HG02852 (cell line): ENCODE results near the gene KRT39.
"Not testable (repeated sequence)": the region's sequence is repeated elsewhere in the genome, so short reads cannot be mapped to it uniquely, and the experiment has no call there.

ENCODE experiments used
- ATAC-seq: cut with Tn5 transposase; IDR thresholded peaks from one replicate; pipeline ENCODE4 v1.9.1; 2021; ENCODE audit warnings: mild to moderate bottlenecking, moderate library complexity; ENCODE audit not compliant: unreplicated experiment

The KRT39 gene

GRCh38 chr17:40944531-40944930, 22.2 kb downstream of the KRT39 start:
- ATAC-seq: no peak

- no peak for ATAC-seq
Observed at GRCh38 chr17:40942553-40942952, 24.2 kb downstream of the KRT39 start.

GRCh38 chr17:40940266-40940665, 26.5 kb downstream of the KRT39 start:
- no peak for ATAC-seq

GRCh38 chr17:40938981-40939380, 27.8 kb downstream of the KRT39 start:
- no peak for ATAC-seq

GRCh38 chr17:40937384-40937819, 29.3 kb downstream of the KRT39 start, which contains the start of gene KRT23:
Gene KRT23, minus strand, starts transcription at chr17:40937646. Its CDS starts 1,043 bp downstream, at chr17:40936603.
- no peak for ATAC-seq

GRCh38 chr17:40936976-40937375, 29.8 kb downstream of the KRT39 start:
- no peak for ATAC-seq

GRCh38 chr17:40936437-40936971, 30.2 kb downstream of the KRT39 start:
- no peak for ATAC-seq

GRCh38 chr17:40935624-40936023, 31.1 kb downstream of the KRT39 start:
- no peak for ATAC-seq

GRCh38 chr17:40932608-40933007, 34.1 kb downstream of the KRT39 start:
- ATAC-seq: no peak

- no peak for ATAC-seq
Observed at GRCh38 chr17:40931311-40931710, 35.4 kb downstream of the KRT39 start.

GRCh38 chr17:40926341-40926740, 40.4 kb downstream of the KRT39 start:
- ATAC-seq: no peak

- ATAC-seq: no peak
Observed at GRCh38 chr17:40922239-40922638, 44.5 kb downstream of the KRT39 start.

GRCh38 chr17:40921026-40921425, 45.7 kb downstream of the KRT39 start:
- ATAC-seq: no peak

GRCh38 chr17:40917116-40917515, 49.6 kb downstream of the KRT39 start:
- not testable (repeated sequence) for ATAC-seq

GRCh38 chr17:40916366-40916765, 50.4 kb downstream of the KRT39 start:
- no peak for ATAC-seq

- ATAC-seq: peak; percentile 55
Observed at GRCh38 chr17:40915721-40916256, 51.0 kb downstream of the KRT39 start.

- peak; percentile 70 for ATAC-seq
Observed at GRCh38 chr17:40915199-40915661, 51.5 kb downstream of the KRT39 start.

- no peak for ATAC-seq
Observed at GRCh38 chr17:40914075-40914855, 52.5 kb downstream of the KRT39 start.

- ATAC-seq: no peak
Observed at GRCh38 chr17:40912486-40913210, 54.1 kb downstream of the KRT39 start.

GRCh38 chr17:40910441-40910841, 56.3 kb downstream of the KRT39 start:
- ATAC-seq: no peak

GRCh38 chr17:40909755-40910154, 57.0 kb downstream of the KRT39 start:
- no peak for ATAC-seq
